Measurements from ENCODE around the gene MRPS2.

DNA sequence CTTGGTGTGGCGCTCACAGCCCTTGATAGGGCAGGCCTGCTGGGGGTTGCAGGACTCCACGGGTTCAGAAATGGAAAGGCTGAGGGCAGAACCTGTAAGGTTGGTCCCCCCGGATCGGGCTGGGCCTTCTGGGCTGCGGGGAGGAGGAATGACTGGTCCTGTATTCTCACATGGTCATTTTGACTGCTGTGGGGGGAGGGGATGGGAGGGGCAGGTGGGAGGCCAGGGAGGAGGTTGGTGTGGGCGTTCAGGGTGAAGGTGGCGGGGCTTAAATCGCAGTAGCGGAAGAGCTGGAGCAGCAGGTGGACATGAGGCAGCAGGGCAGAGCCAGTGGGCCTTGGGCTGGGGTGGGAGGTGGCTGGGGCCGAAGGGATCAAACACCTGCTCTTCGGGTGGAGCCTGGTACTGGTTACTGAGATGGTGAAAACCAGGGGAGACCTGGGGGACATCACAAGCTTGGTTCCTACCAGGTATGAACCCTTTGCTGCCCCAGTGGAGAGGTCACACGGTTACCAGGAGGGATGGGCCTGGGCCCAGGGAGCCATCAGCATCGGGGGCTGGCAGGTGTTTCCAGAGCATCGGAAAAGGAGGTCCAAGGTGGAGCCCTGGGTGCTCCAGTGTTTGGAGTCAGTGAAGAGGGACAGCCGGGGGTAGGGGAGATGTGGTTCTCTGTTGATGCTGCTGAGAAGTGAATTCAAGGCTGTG, 1.8 kb downstream of the MRPS2 start:
- TF ChIP-seq, protein P1, sequence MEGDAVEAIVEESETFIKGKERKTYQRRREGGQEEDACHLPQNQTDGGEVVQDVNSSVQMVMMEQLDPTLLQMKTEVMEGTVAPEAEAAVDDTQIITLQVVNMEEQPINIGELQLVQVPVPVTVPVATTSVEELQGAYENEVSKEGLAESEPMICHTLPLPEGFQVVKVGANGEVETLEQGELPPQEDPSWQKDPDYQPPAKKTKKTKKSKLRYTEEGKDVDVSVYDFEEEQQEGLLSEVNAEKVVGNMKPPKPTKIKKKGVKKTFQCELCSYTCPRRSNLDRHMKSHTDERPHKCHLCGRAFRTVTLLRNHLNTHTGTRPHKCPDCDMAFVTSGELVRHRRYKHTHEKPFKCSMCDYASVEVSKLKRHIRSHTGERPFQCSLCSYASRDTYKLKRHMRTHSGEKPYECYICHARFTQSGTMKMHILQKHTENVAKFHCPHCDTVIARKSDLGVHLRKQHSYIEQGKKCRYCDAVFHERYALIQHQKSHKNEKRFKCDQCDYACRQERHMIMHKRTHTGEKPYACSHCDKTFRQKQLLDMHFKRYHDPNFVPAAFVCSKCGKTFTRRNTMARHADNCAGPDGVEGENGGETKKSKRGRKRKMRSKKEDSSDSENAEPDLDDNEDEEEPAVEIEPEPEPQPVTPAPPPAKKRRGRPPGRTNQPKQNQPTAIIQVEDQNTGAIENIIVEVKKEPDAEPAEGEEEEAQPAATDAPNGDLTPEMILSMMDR (conservative IDR thresholded peaks at IDR 0.05) = no peak
- TF ChIP-seq EZH2 (IDR thresholded peaks at IDR 0.05; ENCODE audit: low read depth) = no peak
